K562 (cell line): ENCODE results near the gene TMEM247. TPM values are rescaled to one million over a fixed set of nuclear protein-coding genes. Genes with fewer than 3 reads are reported as not detected.

Experiments used
- ATAC-seq: fragments of 200-7000 bp; cut with Tn5 transposase; 3 replicates; pipeline ENCODE4 v1.9.1; 2020; ENCODE audit warnings: moderate library complexity
- BruUV-seq: library from RNA; stranded (reverse); fragments of 400-500 nt; replicated peaks from 2 replicates; lab custom pipeline; 2021; lab: Mats Ljungman, UMichigan
- CTCF ChIA-PET: fragments of 300-600 bp; formaldehyde crosslinking; extraction: SDS; loops from one replicate; lab custom pipeline; 2021; ENCODE audit warnings: low intra/inter-chr PET ratio; lab: Yijun Ruan, JAX
- POLR2A ChIA-PET: fragments of 300-600, 350-650 bp; sonication (Branson Sonifier 250); formaldehyde crosslinking; extraction: SDS; loops from one replicate; lab custom pipeline; 2021; ENCODE audit warnings: antibody characterized with exemption, inconsistent platforms; lab: Yijun Ruan, JAX
- DNase-seq, 4 experiments: peaks; one replicate each; pipeline versions ENCODE4 v3.0.0 to v3.0.0-alpha.2; 2011 to 2018; ENCODE audit warnings: low spot score in 3 of 4, mixed read lengths in 3 of 4; ENCODE audit errors: extremely low read depth in 1 of 4
- FAIRE-seq: peaks from 2 replicates; lab custom pipeline; 2011; peaks lifted over from hg19 to GRCh38; lab: Jason Lieb, UNC
- H2AFZ ChIP-seq: 2 replicates; pipeline ENCODE4 v1.6.0; 2011; ENCODE audit warnings: low read depth, low read length, control low read depth, inconsistent platforms
- H3K27ac ChIP-seq: fragments of 200-600 bp; 3 replicates; pipeline ENCODE4 v1.8.0; 2011; ENCODE audit warnings: low read depth, mild to moderate bottlenecking, control low read depth, inconsistent platforms, low read length, moderate library complexity, mixed read lengths; ENCODE audit errors: extremely low read depth
- H3K27me3 ChIP-seq, 2 experiments: fragments of 300-600 bp in 1 of 2; 2 replicates in 1 of 2; 3 replicates in 1 of 2; pipeline versions ENCODE4 v1.6.0 to v1.8.0; 2011; ENCODE audit warnings: inconsistent platforms in 2 of 2, low read length in 2 of 2, mild to moderate bottlenecking in 1 of 2, mixed read lengths in 1 of 2, moderate library complexity in 1 of 2; ENCODE audit not compliant: control insufficient read depth in 2 of 2, insufficient read depth in 2 of 2
- H3K36me3 ChIP-seq: fragments of 300-600 bp; 3 replicates; pipeline ENCODE4 v1.8.0; 2011; ENCODE audit warnings: mild to moderate bottlenecking, low read length, inconsistent platforms; ENCODE audit not compliant: control insufficient read depth, insufficient read depth
- H3K4me1 ChIP-seq, 2 experiments: fragments of 200-600 bp in 1 of 2; replicated peaks in 1 of 2; 2 replicates in 1 of 2; 3 replicates in 1 of 2; pipeline versions ENCODE4 v1.5.1 to v1.8.0; 2011; ENCODE audit warnings: inconsistent platforms in 2 of 2, low read length in 2 of 2, mild to moderate bottlenecking in 1 of 2, mixed read lengths in 1 of 2, moderate library complexity in 1 of 2; ENCODE audit not compliant: control insufficient read depth in 2 of 2, insufficient read depth in 2 of 2
- H3K4me2 ChIP-seq: 2 replicates; pipeline ENCODE4 v1.6.1; 2011; ENCODE audit warnings: low read length, control low read depth, inconsistent platforms, mixed read lengths; ENCODE audit not compliant: insufficient read depth
- H3K4me3 ChIP-seq: fragments of 200-600 bp; sonication (generic), shearing (Covaris generic); 2 replicates; pipeline ENCODE4 v1.5.1; 2016; ENCODE audit warnings: control low read depth, inconsistent platforms
- H3K79me2 ChIP-seq: fragments of 200-600 bp; 3 replicates; pipeline ENCODE4 v1.8.0; 2011; ENCODE audit warnings: low read length, inconsistent platforms; ENCODE audit not compliant: control insufficient read depth, insufficient read depth
- H3K9ac ChIP-seq, 2 experiments: 2 replicates each; pipeline versions ENCODE4 v1.6.0 to v1.6.1; 2011; ENCODE audit warnings: low read depth in 2 of 2, low read length in 2 of 2, control low read depth in 1 of 2, inconsistent platforms in 1 of 2, mild to moderate bottlenecking in 1 of 2, mixed read lengths in 1 of 2; ENCODE audit not compliant: insufficient read depth in 1 of 2
- H3K9me1 ChIP-seq: one replicate; pipeline ENCODE4 v1.6.0; 2011; ENCODE audit warnings: inconsistent platforms, mild to moderate bottlenecking, low read length, moderate library complexity; ENCODE audit not compliant: control insufficient read depth, insufficient read depth
- H3K9me3 ChIP-seq: replicated peaks from 2 replicates; pipeline ENCODE4 v1.5.1; 2011; ENCODE audit warnings: low read depth, low read length, inconsistent platforms; ENCODE audit not compliant: control insufficient read depth, insufficient read depth
- H4K20me1 ChIP-seq: replicated peaks from 2 replicates; pipeline ENCODE4 v1.6.1; 2011; ENCODE audit warnings: low read length, inconsistent platforms, mixed read lengths; ENCODE audit not compliant: control insufficient read depth, insufficient read depth
- E2F3 ChIP-seq: fragments of 250-450 bp; sonication (Bioruptor Pico); IDR thresholded peaks from 2 replicates; pipeline ENCODE4 v1.4.0; 2020; ENCODE audit warnings: mild to moderate bottlenecking
- FIP1L1 ChIP-seq: fragments of 200-400 bp; formaldehyde crosslinking; IDR thresholded peaks from 2 replicates; pipeline ENCODE4 v1.6.1; 2018; ENCODE audit warnings: mild to moderate bottlenecking, low read depth, low read length; ENCODE audit not compliant: poor library complexity, severe bottlenecking
- POLR3A ChIP-seq: IDR thresholded peaks from 2 replicates; pipeline ENCODE4 v1.6.1; 2011; ENCODE audit warnings: borderline replicate concordance, mild to moderate bottlenecking, moderate library complexity; ENCODE audit not compliant: insufficient read length, insufficient read depth; ENCODE audit errors: extremely low read depth
- POU5F1 ChIP-seq: fragments of 150-350 bp; IDR thresholded peaks from 2 replicates; pipeline ENCODE4 v1.6.1; 2014; ENCODE audit warnings: borderline replicate concordance, low read length, low read depth, mild to moderate bottlenecking; ENCODE audit not compliant: partially characterized antibody
- WGBS: fragments of 100-300 bp; shearing (Covaris generic); methylation state at CpG from one replicate; pipeline ENCODE4 v1.1.6; 2016; ENCODE audit warnings: low coverage, mixed read lengths; ENCODE audit not compliant: insufficient coverage; ENCODE audit errors: missing lambda C conversion rate; 5-methylcytosine and 5-hydroxymethylcytosine counted together
- in situ Hi-C: fragments of 300-500 bp; cut with MboI; formaldehyde crosslinking; loops from 4 replicates; pipeline ENCODE4 v1.15.0; 2018; ENCODE audit warnings: inconsistent platforms, mixed read lengths
- intact Hi-C: fragments of 100-400 bp; cut with micrococcal nuclease; formaldehyde crosslinking; loops from 2 replicates; pipeline ENCODE4 v1.14.2; 2022
- polyA plus RNA-seq, 8 experiments: library from polyadenylated mRNA; depleted of rRNA in 4 of 8; stranded (reverse) in 5 of 8; unstranded in 3 of 8; fragments of >200 nt; fragmentation: Nextera tagmentation in 2 of 8; fragmentation: Illumina TruSeq in 1 of 8; extraction: Ambion mirVana in 2 of 8; extraction: Trizol in 1 of 8; gene quantifications; 2 replicates each; pipeline versions ENCODE4 v1.2.1 to v1.2.3, GENCODE V29; 2011 to 2014; ENCODE audit warnings: inconsistent platforms in 1 of 8, missing spikeins in 1 of 8
- total RNA-seq, 7 experiments: library from RNA; depleted of rRNA in 6 of 7; stranded (reverse); fragments of >200 nt in 6 of 7; fragmentation: Illumina TruSeq in 2 of 7; extraction: Trizol in 2 of 7; gene quantifications; 2 replicates each; pipeline versions ENCODE4 v1.2.1 to v1.2.3, GENCODE V29; 2011 to 2021; ENCODE audit warnings: low replicate concordance in 1 of 7
- TF ChIP-seq, protein P1 (sequence below): fragments of 450-650 bp; IDR thresholded peaks from 2 replicates; pipeline ENCODE4 v1.6.1; 2016; ENCODE audit warnings: low read depth
- TF ChIP-seq, protein P2 (sequence below): sonication (generic); formaldehyde crosslinking; IDR thresholded peaks from 2 replicates; pipeline ENCODE4 v1.8.0; 2023; ENCODE audit warnings: mild to moderate bottlenecking, missing genetic modification reagents
- TF ChIP-seq, protein P3 (sequence below): sonication (generic); formaldehyde crosslinking; IDR thresholded peaks from 2 replicates; pipeline ENCODE4 v1.8.1; 2023; ENCODE audit warnings: mild to moderate bottlenecking, missing genetic modification reagents

Gene TMEM247
- total and polyA plus RNA-seq, 9 of the 15 experiments (the other 6 are each of a cell fraction or from before 2014, with no cell fraction given) = 0.24 to 4.7 (median 3.1) TPM

DNA sequence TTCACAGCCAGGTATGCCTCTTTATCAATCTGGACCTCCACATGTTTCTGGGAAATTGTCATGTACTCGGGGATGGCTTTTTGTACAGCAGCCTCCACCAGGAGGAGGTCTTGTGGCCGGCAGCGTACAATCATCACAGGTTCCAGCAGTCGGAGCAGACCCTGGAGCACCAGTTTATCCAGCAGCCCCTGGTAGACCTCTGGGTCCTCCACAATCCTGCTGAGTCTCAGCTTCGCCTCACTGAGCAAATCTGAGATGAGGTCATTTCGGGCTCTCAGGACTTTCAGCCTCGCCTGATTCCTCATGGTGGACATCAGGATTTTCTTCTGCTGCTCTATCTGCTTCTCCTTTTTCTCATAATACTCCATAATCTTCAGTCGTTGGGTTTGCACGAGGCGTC, 32.8 kb downstream of the TMEM247 start:
- H3K27me3 ChIP-seq = no peaks in the 10 kb centered on the region; a peak in 1 of 5 replicates
- WGBS = 14% methylated on average over 10 of the region's 10 CpGs
- ATAC-seq = no peak
- no peak overlapping the region for H3K4me3 ChIP-seq
- H3K79me2 ChIP-seq = no peaks in the 10 kb centered on the region
- FAIRE-seq = no peak
- no peaks in the 10 kb centered on the region for H4K20me1 ChIP-seq
- no peaks in the 10 kb centered on the region for H3K9me3 ChIP-seq
- no peak overlapping the region for H3K4me2 ChIP-seq
- CTCF ChIA-PET = no interaction called here
- in situ Hi-C loops = no loop called here
- no peak overlapping the region for H2AFZ ChIP-seq
- POLR2A ChIA-PET = interaction anchor here (1.0 to 1.2 kb wide), 3 partner anchors 9 to 100 kb away, joined by 3 read pairs; no protein-coding TSS in a partner anchor
- no peak for DNase-seq
- no peak overlapping the region; a peak in 1 of 4 replicates for H3K9ac ChIP-seq
- no TSS peak for BruUV-seq
- H3K9me1 ChIP-seq = no peaks in the 10 kb centered on the region
- H3K27ac ChIP-seq = no peak overlapping the region
- no peaks in the 10 kb centered on the region for H3K36me3 ChIP-seq
- intact Hi-C loops = no loop called here
- H3K4me1 ChIP-seq = no peaks in the 10 kb centered on the region
- TF ChIP-seq FIP1L1 = no peak
- TF ChIP-seq POLR3A = no peak
- TF ChIP-seq, protein P1, sequence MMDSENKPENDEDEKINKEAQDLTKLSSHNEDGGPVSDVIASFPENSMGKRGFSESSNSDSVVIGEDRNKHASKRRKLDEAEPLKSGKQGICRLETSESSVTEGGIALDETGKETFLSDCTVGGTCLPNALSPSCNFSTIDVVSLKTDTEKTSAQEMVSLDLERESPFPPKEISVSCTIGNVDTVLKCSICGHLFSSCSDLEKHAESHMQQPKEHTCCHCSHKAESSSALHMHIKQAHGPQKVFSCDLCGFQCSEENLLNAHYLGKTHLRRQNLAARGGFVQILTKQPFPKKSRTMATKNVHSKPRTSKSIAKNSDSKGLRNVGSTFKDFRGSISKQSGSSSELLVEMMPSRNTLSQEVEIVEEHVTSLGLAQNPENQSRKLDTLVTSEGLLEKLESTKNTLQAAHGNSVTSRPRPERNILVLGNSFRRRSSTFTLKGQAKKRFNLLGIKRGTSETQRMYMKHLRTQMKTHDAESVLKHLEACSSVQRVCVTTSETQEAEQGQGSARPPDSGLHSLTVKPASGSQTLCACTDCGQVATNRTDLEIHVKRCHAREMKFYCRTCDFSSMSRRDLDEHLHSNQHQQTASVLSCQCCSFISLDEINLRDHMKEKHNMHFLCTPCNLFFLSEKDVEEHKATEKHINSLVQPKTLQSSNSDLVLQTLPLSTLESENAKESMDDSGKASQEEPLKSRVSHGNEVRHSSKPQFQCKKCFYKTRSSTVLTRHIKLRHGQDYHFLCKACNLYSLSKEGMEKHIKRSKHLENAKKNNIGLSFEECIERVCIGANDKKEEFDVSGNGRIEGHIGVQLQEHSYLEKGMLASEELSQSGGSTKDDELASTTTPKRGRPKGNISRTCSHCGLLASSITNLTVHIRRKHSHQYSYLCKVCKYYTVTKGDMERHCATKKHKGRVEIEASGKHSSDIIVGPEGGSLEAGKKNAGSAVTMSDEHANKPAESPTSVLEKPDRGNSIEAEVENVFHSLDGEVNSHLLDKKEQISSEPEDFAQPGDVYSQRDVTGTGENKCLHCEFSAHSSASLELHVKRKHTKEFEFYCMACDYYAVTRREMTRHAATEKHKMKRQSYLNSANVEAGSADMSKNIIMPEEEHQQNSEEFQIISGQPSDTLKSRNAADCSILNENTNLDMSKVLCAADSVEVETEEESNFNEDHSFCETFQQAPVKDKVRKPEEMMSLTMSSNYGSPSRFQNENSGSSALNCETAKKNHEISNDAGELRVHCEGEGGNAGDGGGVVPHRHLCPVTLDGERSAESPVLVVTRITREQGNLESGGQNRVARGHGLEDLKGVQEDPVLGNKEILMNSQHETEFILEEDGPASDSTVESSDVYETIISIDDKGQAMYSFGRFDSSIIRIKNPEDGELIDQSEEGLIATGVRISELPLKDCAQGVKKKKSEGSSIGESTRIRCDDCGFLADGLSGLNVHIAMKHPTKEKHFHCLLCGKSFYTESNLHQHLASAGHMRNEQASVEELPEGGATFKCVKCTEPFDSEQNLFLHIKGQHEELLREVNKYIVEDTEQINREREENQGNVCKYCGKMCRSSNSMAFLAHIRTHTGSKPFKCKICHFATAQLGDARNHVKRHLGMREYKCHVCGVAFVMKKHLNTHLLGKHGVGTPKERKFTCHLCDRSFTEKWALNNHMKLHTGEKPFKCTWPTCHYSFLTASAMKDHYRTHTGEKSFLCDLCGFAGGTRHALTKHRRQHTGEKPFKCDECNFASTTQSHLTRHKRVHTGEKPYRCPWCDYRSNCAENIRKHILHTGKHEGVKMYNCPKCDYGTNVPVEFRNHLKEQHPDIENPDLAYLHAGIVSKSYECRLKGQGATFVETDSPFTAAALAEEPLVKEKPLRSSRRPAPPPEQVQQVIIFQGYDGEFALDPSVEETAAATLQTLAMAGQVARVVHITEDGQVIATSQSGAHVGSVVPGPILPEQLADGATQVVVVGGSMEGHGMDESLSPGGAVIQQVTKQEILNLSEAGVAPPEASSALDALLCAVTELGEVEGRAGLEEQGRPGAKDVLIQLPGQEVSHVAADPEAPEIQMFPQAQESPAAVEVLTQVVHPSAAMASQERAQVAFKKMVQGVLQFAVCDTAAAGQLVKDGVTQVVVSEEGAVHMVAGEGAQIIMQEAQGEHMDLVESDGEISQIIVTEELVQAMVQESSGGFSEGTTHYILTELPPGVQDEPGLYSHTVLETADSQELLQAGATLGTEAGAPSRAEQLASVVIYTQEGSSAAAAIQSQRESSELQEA = no peak
- TF ChIP-seq, protein P2, sequence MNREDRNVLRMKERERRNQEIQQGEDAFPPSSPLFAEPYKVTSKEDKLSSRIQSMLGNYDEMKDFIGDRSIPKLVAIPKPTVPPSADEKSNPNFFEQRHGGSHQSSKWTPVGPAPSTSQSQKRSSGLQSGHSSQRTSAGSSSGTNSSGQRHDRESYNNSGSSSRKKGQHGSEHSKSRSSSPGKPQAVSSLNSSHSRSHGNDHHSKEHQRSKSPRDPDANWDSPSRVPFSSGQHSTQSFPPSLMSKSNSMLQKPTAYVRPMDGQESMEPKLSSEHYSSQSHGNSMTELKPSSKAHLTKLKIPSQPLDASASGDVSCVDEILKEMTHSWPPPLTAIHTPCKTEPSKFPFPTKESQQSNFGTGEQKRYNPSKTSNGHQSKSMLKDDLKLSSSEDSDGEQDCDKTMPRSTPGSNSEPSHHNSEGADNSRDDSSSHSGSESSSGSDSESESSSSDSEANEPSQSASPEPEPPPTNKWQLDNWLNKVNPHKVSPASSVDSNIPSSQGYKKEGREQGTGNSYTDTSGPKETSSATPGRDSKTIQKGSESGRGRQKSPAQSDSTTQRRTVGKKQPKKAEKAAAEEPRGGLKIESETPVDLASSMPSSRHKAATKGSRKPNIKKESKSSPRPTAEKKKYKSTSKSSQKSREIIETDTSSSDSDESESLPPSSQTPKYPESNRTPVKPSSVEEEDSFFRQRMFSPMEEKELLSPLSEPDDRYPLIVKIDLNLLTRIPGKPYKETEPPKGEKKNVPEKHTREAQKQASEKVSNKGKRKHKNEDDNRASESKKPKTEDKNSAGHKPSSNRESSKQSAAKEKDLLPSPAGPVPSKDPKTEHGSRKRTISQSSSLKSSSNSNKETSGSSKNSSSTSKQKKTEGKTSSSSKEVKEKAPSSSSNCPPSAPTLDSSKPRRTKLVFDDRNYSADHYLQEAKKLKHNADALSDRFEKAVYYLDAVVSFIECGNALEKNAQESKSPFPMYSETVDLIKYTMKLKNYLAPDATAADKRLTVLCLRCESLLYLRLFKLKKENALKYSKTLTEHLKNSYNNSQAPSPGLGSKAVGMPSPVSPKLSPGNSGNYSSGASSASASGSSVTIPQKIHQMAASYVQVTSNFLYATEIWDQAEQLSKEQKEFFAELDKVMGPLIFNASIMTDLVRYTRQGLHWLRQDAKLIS (CRISPR knock-in tag) = no peak
- no peak for TF ChIP-seq POU5F1
- TF ChIP-seq, protein P3, sequence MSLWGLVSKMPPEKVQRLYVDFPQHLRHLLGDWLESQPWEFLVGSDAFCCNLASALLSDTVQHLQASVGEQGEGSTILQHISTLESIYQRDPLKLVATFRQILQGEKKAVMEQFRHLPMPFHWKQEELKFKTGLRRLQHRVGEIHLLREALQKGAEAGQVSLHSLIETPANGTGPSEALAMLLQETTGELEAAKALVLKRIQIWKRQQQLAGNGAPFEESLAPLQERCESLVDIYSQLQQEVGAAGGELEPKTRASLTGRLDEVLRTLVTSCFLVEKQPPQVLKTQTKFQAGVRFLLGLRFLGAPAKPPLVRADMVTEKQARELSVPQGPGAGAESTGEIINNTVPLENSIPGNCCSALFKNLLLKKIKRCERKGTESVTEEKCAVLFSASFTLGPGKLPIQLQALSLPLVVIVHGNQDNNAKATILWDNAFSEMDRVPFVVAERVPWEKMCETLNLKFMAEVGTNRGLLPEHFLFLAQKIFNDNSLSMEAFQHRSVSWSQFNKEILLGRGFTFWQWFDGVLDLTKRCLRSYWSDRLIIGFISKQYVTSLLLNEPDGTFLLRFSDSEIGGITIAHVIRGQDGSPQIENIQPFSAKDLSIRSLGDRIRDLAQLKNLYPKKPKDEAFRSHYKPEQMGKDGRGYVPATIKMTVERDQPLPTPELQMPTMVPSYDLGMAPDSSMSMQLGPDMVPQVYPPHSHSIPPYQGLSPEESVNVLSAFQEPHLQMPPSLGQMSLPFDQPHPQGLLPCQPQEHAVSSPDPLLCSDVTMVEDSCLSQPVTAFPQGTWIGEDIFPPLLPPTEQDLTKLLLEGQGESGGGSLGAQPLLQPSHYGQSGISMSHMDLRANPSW (CRISPR knock-in tag) = no peak
- TF ChIP-seq E2F3 (CRISPR knock-in tag) = no peak
